Thyroid gland (tissue), 4 donors: ENCODE data around the gene SYT10. TPM values are rescaled to one million over a fixed set of nuclear protein-coding genes. Genes with fewer than 3 reads are reported as not detected.
"Not testable (repeated sequence)": the region's sequence is repeated elsewhere in the genome, so short reads cannot be mapped to it uniquely, and the experiment has no call there.

Experiments
- DNase-seq, 2 donors: peaks; one replicate each; pipeline ENCODE4 v3.0.0-alpha.2; 2019
- H3K27ac ChIP-seq, 3 donors: fragments of 200-600 bp; sonication (generic); 1 replicate in 2 of 3; 2 replicates in 1 of 3; pipeline ENCODE4 v1.5.1; 2016 to 2019; ENCODE audit warnings: mild to moderate bottlenecking in 1 of 3, moderate library complexity in 1 of 3
- H3K27me3 ChIP-seq: fragments of 200-600 bp; sonication (generic); one replicate; pipeline ENCODE4 v1.5.1; 2019
- H3K36me3 ChIP-seq, 2 donors: fragments of 200-600 bp; sonication (generic); one replicate each; pipeline ENCODE4 v1.5.1; 2016 to 2019
- H3K4me1 ChIP-seq, 2 donors: fragments of 200-600 bp; sonication (generic); one replicate each; pipeline ENCODE4 v1.5.1; 2017 to 2019
- H3K4me3 ChIP-seq, 3 donors: fragments of 200-600 bp; sonication (generic); replicated peaks in 1 of 3; 1 replicate in 2 of 3; 2 replicates in 1 of 3; pipeline ENCODE4 v1.5.1; 2016; ENCODE audit warnings: mild to moderate bottlenecking in 1 of 3
- H3K9me3 ChIP-seq: fragments of 200-600 bp; sonication (generic); one replicate; pipeline ENCODE4 v1.5.1; 2017
- CTCF ChIP-seq, 6 experiments: fragments of 200-600 bp in 3 of 6; fragments of 450-650 bp in 3 of 6; sonication (generic) in 3 of 6; IDR thresholded peaks; one replicate each; pipeline ENCODE4 v1.5.1; 2016 to 2019; ENCODE audit warnings: antibody characterized with exemption in 6 of 6, mild to moderate bottlenecking in 2 of 6, inconsistent platforms in 1 of 6, moderate library complexity in 1 of 6
- POLR2A ChIP-seq, 2 donors: fragments of 450-650 bp; IDR thresholded peaks; one replicate each; pipeline ENCODE4 v1.6.1; 2017; ENCODE audit warnings: antibody characterized with exemption in 2 of 2, mild to moderate bottlenecking in 2 of 2, moderate library complexity in 1 of 2
- WGBS, 2 donors: methylation state at CpG; one replicate each; pipeline ENCODE4 v1.1.5; 2017; 5-methylcytosine and 5-hydroxymethylcytosine counted together
- intact Hi-C: fragments of 100-400 bp; cut with DNase I; formaldehyde crosslinking; loops from one replicate; pipeline ENCODE4 v1.15.1; 2023
- total RNA-seq, 4 donors: library from RNA; depleted of rRNA; stranded (reverse); fragments of >200 nt; gene quantifications; one replicate each; pipeline ENCODE4 v1.2.3, GENCODE V29; 2016

SYT10 gene
- total RNA-seq, 4 donors from 2014 or later: not detected

- no peak for DNase-seq
- TF ChIP-seq CTCF (IDR thresholded peaks at IDR 0.05) (no peak), POLR2A (IDR thresholded peaks at IDR 0.05) (no peak)
- 80 to 85% methylated on average over 2 of the region's 2 CpGs for WGBS, 2 donors
- Histone ChIP-seq H3K27ac (no peak overlapping the region), H3K4me3 (no peak overlapping the region), H3K4me1 (no peaks in the 10 kb centered on the region), H3K27me3 (no peaks in the 10 kb centered on the region), H3K36me3 (no peaks in the 10 kb centered on the region), H3K9me3 (no peaks in the 10 kb centered on the region)
- intact Hi-C loops: no loop called here
Observed at GRCh38 chr12:33429468-33429867, 10.2 kb downstream of the SYT10 start.

GRCh38 chr12:33427071-33427470 is 12.5 kb downstream of the SYT10 start:
- TF ChIP-seq POLR2A (IDR thresholded peaks at IDR 0.05) (no peak), CTCF (IDR thresholded peaks at IDR 0.05) (no peak)
- H3K36me3 ChIP-seq: no peaks in the 10 kb centered on the region
- 66 to 70% methylated on average over 2 of the region's 2 CpGs for WGBS, 2 donors

GRCh38 chr12:33423706-33424105 is 15.9 kb downstream of the SYT10 start:
- Histone ChIP-seq H3K36me3 (no peaks in the 10 kb centered on the region), H3K4me3 (no peak overlapping the region), H3K4me1 (no peaks in the 10 kb centered on the region), H3K9me3 (no peaks in the 10 kb centered on the region), H3K27ac (no peak overlapping the region), H3K27me3 (no peaks in the 10 kb centered on the region)
- intact Hi-C loops: no loop called here
- DNase-seq: no peak
- WGBS, 2 donors: 72 to 83% methylated on average over 1 of the region's 1 CpG
- TF ChIP-seq CTCF (IDR thresholded peaks at IDR 0.05) (no peak), POLR2A (IDR thresholded peaks at IDR 0.05) (no peak)

More at GRCh38 chr12:33427071-33427470, 12.5 kb downstream of the SYT10 start:
- H3K27me3 ChIP-seq: no peaks in the 10 kb centered on the region
- intact Hi-C loops: no loop called here
- H3K27ac ChIP-seq: no peak overlapping the region
- H3K4me1 ChIP-seq: no peaks in the 10 kb centered on the region
- H3K9me3 ChIP-seq: no peaks in the 10 kb centered on the region
- no peak for DNase-seq
- no peak overlapping the region for H3K4me3 ChIP-seq

- H3K27me3 ChIP-seq, H3K27ac ChIP-seq, H3K36me3 ChIP-seq, intact Hi-C loops, DNase-seq, H3K9me3 ChIP-seq, H3K4me1 ChIP-seq, H3K4me3 ChIP-seq: not testable (repeated sequence)
- 91 to 92% methylated on average over 6 of the region's 6 CpGs for WGBS, 2 donors
Observed at GRCh38 chr12:33412410-33412809, 27.2 kb downstream of the SYT10 start.

- DNase-seq: no peak
- no peaks in the 10 kb centered on the region for H3K27me3 ChIP-seq
- no peaks in the 10 kb centered on the region for H3K36me3 ChIP-seq
- WGBS, 2 donors: 91 to 93% methylated on average over 4 of the region's 4 CpGs
- H3K27ac ChIP-seq: no peak overlapping the region
- TF ChIP-seq POLR2A (IDR thresholded peaks at IDR 0.05) (no peak), CTCF (IDR thresholded peaks at IDR 0.05) (no peak)
- H3K4me3 ChIP-seq: no peak overlapping the region
- intact Hi-C loops: no loop called here
- H3K4me1 ChIP-seq: no peaks in the 10 kb centered on the region
- H3K9me3 ChIP-seq: no peaks in the 10 kb centered on the region
Observed at GRCh38 chr12:33383503-33383902, 56.1 kb downstream of the SYT10 start.

- H3K36me3 ChIP-seq: no peaks in the 10 kb centered on the region
- H3K27ac ChIP-seq: no peak overlapping the region
- DNase-seq: no peak
- WGBS, 2 donors: 83 to 93% methylated on average over 1 of the region's 1 CpG
- no peak overlapping the region for H3K4me3 ChIP-seq
- TF ChIP-seq POLR2A (IDR thresholded peaks at IDR 0.05): no peak
- no peak for TF ChIP-seq CTCF (IDR thresholded peaks at IDR 0.05)
- no peaks in the 10 kb centered on the region for H3K4me1 ChIP-seq
- H3K9me3 ChIP-seq: no peaks in the 10 kb centered on the region
- intact Hi-C loops: no loop called here
- no peaks in the 10 kb centered on the region for H3K27me3 ChIP-seq
Observed at GRCh38 chr12:33376153-33376552, 63.5 kb downstream of the SYT10 start.
